GM12875 (cell line): ENCODE measurements around the gene NDUFB2.
"Not testable (repeated sequence)": the region's sequence is repeated elsewhere in the genome, so short reads cannot be mapped to it uniquely, and the experiment has no call there.

ENCODE experiments used
- H3K4me3 ChIP-seq: one replicate; pipeline ENCODE4 v1.5.1; 2011; ENCODE audit warnings: low read depth, low read length, control low read depth
- CTCF ChIP-seq: IDR thresholded peaks from 2 replicates; pipeline ENCODE4 v1.5.1; 2011; ENCODE audit warnings: low read depth, mild to moderate bottlenecking, control low read depth, inconsistent platforms, low read length, moderate library complexity, borderline replicate concordance; ENCODE audit not compliant: insufficient read depth

NDUFB2 gene

GRCh38 chr7:140654661-140655060 is 41.8 kb upstream of the NDUFB2 start:
- no peak overlapping the region for H3K4me3 ChIP-seq
- no peak for TF ChIP-seq CTCF

DNA sequence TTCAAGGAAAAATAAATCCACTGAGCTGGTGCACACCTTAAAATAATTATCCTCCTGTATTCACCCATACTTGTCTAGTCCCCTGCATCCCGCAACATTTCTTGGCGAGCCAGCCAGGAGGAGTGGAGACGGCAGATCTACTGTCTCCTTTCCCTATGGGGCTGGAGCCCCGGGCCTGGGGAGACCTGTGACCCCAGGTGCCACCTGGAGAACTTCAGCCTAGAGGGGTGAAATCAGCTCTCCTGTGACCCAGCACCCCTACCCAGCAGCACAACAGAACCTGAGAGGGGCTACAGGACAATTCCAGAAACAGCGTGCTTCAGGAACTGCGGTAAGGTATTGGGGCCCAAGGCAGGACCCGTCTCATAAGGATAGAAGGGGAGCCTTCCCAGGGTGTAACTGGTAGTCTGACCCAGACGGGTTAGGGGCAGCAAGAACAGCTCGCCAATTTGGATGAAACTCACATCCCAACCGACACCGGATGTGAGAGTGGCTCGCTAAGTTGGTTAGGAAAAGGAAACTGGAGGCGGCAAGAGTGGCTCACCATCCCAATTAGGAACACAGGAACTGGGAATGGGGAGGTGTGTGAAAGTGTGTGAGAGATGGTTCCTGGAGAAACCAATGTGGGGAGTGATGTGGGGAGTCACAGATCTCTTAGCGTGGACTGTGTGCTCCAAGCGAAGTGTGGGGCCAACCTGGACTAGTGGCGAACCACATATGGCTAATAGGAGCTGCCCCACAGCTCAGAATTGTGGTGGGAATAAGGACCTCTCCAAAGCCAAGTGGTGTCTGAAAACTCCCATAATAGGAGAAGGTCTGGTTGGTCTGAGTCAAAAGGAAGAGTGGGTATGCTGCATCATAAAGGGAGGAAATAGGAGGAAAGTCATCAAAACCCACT is 40.7 kb upstream of the NDUFB2 start:
- TF ChIP-seq CTCF, result no peak
- no peak overlapping the region for H3K4me3 ChIP-seq

DNA sequence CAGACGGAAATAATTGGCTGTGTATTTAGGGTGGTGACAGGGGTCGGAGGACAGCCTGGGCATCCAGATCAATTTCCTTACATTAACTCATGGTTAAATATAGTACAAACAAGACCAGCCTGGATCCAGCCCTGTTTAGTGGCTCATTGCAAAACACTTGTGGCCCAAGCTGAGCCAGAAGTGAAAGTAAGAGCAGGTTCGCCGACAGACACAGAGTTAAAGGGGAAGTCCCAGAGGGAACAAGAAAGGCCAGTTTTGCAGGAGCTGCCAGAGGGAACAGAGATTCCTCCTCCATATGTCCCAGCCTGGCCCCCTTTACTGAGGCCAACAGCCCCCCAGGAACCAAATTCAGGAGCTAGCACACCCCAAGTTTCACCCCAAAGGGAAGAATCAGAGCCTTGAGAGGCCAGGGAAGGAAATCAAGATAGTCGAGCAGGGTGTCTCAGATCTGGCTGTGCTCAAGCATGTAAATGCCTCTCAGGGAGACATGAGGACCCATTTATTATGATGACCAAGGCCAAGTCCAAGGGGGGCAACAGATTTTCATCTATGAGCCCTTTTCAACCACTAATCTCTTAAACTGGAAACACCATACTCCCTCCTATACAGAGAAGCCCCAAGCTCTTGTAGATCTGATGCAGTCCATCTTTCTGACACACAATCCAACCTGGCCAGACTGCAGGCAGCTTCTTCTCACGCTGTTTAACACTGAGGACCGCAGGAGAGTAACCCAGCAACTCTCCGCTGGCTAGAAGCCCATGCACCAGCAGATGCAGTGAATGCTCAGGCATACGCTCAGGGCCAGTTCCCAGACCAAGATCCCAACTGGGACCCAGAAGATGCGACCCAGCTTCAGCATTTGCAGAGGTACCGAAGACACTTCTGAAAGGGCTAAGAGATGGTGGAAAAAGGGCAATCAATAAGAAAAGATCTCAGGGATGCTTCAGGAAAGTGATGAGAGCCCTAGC is 39.7 kb upstream of the NDUFB2 start:
- TF ChIP-seq CTCF, result no peak
- no peak overlapping the region for H3K4me3 ChIP-seq

DNA sequence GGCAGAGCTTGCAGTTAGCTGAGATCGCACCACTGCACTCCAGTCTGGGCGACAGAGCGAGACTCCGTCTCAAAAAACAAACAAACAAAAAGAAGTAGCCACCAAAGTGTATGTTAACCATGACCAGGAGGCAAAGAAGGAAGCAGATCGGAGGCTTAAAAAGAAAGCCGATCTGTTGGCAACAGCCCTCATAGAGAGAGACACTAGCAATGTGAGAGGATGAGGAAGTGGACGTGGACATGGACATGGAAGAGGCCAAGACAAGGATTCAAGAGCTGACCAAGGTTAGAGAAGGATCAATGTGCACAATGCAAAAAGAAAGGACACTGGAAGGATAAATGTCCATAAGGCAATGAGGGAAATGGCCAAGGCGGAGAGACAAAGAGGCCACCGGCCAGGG is 38.6 kb upstream of the NDUFB2 start:
- TF ChIP-seq CTCF, result no peak
- H3K4me3 ChIP-seq, result no peak overlapping the region

DNA sequence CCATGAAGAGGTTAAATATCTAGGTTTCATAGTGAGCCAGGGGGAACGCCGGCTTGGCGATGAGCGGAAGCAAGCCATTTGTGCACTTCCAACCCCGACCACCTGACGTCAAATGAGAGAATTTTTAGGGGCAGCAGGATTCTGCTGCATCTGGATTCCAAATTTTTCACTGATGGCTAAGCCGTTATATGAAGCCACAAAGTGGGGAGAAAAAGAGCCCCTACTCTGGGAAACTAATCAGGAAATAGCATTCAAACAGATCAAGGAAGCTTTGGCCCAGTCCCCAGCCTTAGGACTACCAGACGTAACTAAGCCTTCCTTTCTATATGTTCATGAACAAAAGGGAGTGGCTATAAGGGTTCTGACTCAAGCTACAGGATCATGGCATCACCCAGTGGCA is 36.7 kb upstream of the NDUFB2 start:
- no peak overlapping the region for H3K4me3 ChIP-seq

DNA sequence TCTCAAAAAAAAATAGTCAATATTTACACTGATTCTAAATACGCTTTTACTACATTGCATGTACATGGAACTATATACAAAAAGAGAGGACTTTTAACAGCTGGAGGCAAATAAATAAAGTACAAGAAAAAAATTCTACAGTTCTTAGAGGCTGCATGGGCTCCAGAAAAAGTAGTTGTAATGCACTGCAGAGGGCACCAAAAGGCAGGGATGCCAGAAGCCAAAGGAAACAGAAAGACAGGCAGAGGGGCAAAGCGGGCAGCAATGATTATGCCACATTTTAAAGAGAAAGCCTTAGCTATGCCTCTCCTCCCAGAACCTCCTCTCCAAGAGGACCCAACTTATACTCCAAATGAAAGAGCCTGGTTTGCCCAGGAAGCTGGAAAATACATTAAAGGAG is 35.4 kb upstream of the NDUFB2 start:
- no peak overlapping the region for H3K4me3 ChIP-seq
- TF ChIP-seq CTCF, result no peak

More for the DNA sequence above, 36.7 kb upstream of the NDUFB2 start:
- no peak for TF ChIP-seq CTCF

DNA sequence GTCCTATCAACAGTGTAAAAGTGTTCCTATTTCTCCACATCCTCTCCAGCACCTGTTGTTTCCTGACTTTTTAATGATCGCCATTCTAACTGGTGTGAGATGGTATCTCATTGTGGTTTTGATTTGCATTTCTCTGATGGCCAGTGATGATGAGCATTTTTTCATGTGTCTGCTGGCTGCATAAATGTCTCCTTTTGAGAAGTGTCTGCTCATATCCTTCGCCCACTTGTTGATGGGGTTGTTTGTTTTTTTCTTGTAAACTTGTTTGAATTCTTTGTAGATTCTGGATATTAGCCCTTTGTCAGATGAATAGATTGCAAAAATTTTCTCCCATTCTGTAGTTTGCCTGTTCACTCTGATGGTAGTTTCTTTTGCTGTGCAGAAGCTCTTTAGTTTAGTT is 33.6 kb upstream of the NDUFB2 start:
- H3K4me3 ChIP-seq, result not testable (repeated sequence)
